GM12878 (cell line): Measurements from ENCODE around the gene DOCK2.

ENCODE experiments used
- CBFB ChIP-seq: IDR thresholded peaks from 2 replicates; pipeline ENCODE4 v1.6.1; 2016; ENCODE audit warnings: antibody characterized with exemption, low read depth
- CREB1 ChIP-seq: IDR thresholded peaks from 2 replicates; pipeline ENCODE4 v1.6.1; 2012; ENCODE audit warnings: low read depth, mild to moderate bottlenecking, inconsistent platforms
- CTCF ChIP-seq, 3 experiments: IDR thresholded peaks in 2 of 3; conservative IDR thresholded peaks in 1 of 3; 2 replicates each; pipeline ENCODE4 v1.5.1; 2011; ENCODE audit warnings: low read depth in 3 of 3, low read length in 3 of 3, mild to moderate bottlenecking in 3 of 3, control low read depth in 2 of 3, moderate library complexity in 2 of 3, inconsistent platforms in 1 of 3, mixed read lengths in 1 of 3; ENCODE audit not compliant: control insufficient read depth in 2 of 3, insufficient read depth in 1 of 3; ENCODE audit errors: extremely low read depth in 1 of 3
- EP300 ChIP-seq, 2 experiments: fragments of 150-350 bp in 1 of 2; IDR thresholded peaks; 2 replicates each; pipeline ENCODE4 v1.6.1; 2011 to 2012; ENCODE audit warnings: low read depth in 2 of 2, low read length in 2 of 2, borderline replicate concordance in 1 of 2, improper control_type of control experiment in 1 of 2, inconsistent platforms in 1 of 2; ENCODE audit not compliant: control insufficient read depth in 1 of 2
- EZH2 ChIP-seq: IDR thresholded peaks from 2 replicates; pipeline ENCODE4 v1.6.1; 2012; ENCODE audit warnings: low read depth, mild to moderate bottlenecking, control low read depth, inconsistent platforms, low read length, borderline replicate concordance; ENCODE audit not compliant: control insufficient read depth
- IKZF1 ChIP-seq: fragments of 450-650 bp; conservative IDR thresholded peaks from 2 replicates; pipeline ENCODE4 v1.6.1; 2017; ENCODE audit warnings: antibody characterized with exemption, mild to moderate bottlenecking
- MLLT1 ChIP-seq: fragments of 450-650 bp; IDR thresholded peaks from 2 replicates; pipeline ENCODE4 v1.6.1; 2016; ENCODE audit warnings: mild to moderate bottlenecking
- POLR2A ChIP-seq: IDR thresholded peaks from 2 replicates; pipeline ENCODE4 v1.6.1; 2011; ENCODE audit warnings: low read depth, mild to moderate bottlenecking, low read length
- RAD21 ChIP-seq: IDR thresholded peaks from 2 replicates; pipeline ENCODE4 v1.6.1; 2011; ENCODE audit warnings: mild to moderate bottlenecking, low read depth, low read length, moderate library complexity; ENCODE audit not compliant: insufficient read depth
- SP1 ChIP-seq: IDR thresholded peaks from one replicate; pipeline ENCODE4 v1.6.1; 2011; ENCODE audit warnings: low read depth, low read length
- TAF1 ChIP-seq: IDR thresholded peaks from 2 replicates; pipeline ENCODE4 v1.6.1; 2011; ENCODE audit warnings: mild to moderate bottlenecking, low read depth, low read length, borderline replicate concordance
- TF ChIP-seq, protein P1 (sequence below): IDR thresholded peaks from 2 replicates; pipeline ENCODE4 v1.6.1; 2012; ENCODE audit warnings: low read depth, low read length, improper control_type of control experiment

GRCh38 chr5:170108266-170108785, 471.3 kb downstream of the DOCK2 start:
- TF ChIP-seq TAF1, result no peak
- no peak for TF ChIP-seq EP300 (IDR thresholded peaks at IDR 0.05; ENCODE audit: borderline replicate concordance in 1 of 2, control insufficient read depth in 1 of 2, low read depth in 2 of 2, low read length in 2 of 2)
- no peak for TF ChIP-seq SP1
- no peak for TF ChIP-seq EZH2
- TF ChIP-seq RAD21, result no peak
- TF ChIP-seq, protein P1, sequence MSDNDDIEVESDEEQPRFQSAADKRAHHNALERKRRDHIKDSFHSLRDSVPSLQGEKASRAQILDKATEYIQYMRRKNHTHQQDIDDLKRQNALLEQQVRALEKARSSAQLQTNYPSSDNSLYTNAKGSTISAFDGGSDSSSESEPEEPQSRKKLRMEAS, result no peak
- no peak for TF ChIP-seq IKZF1
- no peak for TF ChIP-seq CTCF (IDR thresholded peaks at IDR 0.05 in 2 of 3, conservative IDR thresholded peaks at IDR 0.05 in 1 of 3; ENCODE audit: control insufficient read depth in 2 of 3, extremely low read depth in 1 of 3, insufficient read depth in 1 of 3, low read depth in 3 of 3, low read length in 3 of 3)
- TF ChIP-seq POLR2A, result no peak
- TF ChIP-seq CBFB, result no peak
- no peak for TF ChIP-seq MLLT1
- no peak for TF ChIP-seq CREB1
